AG08396 (cell line): ENCODE measurements around the gene NFKBIE.

Source experiments
- DNase-seq: peaks from one replicate; pipeline ENCODE4 v3.0.0; 2012; ENCODE audit warnings: low spot score, mixed read lengths

Gene NFKBIE

DNA sequence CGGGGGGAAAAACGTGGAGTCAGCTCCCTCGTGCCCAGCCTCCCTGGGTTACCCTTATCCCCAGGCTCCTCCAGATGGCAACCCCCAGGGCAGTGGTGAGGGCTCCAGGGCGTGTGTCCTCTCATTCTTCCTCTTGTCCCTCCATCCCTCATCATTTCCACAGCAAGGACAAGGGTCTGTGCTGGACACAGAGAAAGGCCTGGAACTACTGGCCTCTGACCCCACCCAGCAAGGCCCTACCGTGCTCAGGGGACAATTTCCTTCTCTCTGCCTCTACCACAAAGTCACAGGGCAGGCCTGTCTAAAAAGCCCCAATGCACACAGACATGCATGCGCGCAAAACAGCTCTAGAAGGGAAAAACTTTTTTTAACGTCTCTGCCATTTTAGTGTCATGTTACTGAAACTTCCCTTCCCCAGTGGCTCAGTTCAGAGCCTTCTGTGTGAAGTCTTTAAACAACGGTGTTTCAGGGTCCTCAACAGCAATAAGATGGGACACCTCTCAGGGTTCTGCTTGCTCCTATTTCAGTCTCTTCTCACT lies 7.0 kb downstream of the NFKBIE start:
- DNase-seq: no peak

DNA sequence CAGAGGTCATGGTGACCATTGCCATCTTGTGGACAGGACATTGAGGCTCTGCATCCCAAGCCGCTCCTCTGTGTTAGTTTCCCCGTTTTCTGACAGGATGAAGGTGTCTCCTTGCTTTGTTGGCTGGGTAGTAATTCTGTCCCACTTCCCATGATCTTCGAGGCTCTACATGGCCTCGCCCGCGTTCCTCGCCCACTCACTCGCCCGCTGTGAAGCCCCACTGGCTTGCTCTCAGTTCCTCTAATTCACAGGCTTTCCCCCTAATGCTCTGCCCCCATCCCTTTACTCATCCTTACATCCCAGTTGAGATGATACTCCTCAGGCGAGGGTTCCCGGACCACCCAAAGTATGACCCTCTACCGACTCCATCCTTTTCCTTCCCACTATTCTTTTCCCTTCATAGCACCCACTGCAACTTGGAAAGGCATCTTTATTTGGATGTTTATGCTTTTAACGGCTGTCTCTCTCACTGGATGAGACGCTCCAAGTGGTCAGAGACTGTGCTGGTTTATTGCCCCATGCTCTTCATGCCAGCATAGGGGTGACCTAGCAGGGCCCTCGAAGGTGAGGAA lies 7.5 kb downstream of the NFKBIE start:
- DNase-seq: no peak

- peak; percentile 92 for DNase-seq
Measured at GRCh38 chr6:44257025-44257752, 8.2 kb downstream of the NFKBIE start, which contains the start of gene SLC35B2. TSS of gene SLC35B2 (minus strand) at chr6:44257528. CDS start at chr6:44257410, 118 bp downstream.

DNA sequence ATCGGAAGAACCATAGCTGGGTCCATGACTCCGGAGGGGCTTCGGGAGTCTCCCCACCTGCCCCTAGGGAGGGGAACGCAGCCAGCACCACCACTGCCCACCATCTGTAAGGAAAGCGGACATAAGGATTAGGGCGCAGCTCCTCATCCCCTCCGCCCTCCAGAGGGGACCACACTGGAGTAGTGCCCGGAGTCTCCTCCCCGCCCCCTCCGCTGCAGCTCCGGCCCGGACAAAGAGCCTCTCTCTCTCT lies 8.7 kb downstream of the NFKBIE start:
- DNase-seq: no peak

GRCh38 chr6:44255871-44256774 lies 9.2 kb downstream of the NFKBIE start:
- no peak for DNase-seq

- no peak for DNase-seq
Measured at GRCh38 chr6:44255105-44255808, 10.1 kb downstream of the NFKBIE start.

DNA sequence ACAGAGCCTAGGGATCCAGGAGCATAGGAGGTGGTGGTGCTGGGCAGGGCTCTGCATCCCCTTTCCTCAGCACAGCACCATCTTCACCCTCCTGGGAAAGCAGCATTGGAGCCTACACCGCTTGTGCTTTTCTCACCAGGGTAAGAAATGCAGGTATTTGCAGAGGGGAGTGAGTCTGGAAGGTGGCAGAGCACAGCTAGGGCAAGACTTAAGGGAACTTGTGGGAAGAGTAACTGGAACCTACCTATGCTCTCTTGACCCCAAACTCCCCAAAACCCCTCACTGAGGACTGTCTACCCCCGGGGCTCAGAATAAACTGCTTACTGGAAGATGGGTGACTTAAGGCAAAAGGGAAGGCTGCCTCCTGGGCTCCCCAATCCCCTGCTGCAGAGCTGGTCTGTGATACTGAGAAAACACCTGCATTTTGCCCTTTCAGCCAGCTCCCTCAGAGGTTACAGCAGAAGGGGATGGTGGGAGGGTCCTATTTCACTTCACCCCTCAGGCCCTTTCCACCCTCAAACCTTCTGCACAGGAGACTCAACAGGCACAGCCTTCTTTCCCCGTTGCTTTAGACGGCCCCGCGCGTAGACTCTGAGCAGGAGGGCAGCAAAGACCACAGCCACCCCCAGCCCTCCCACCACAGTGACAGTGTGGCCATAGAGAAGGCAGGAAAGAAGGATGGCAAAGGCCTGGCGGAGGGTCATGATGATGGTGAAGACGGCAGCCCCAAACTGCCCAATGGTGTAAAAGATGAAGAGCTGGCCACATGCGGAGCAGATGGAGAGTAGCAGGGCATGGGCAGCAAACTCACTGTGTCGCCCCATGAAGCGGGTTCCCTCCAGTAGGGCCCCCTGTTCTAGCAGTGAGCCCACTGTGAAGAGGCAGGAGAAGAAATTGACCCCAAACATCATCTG lies 10.9 kb downstream of the NFKBIE start:
- no peak for DNase-seq

- DNase-seq: no peak
Measured at GRCh38 chr6:44253307-44254101, 11.8 kb downstream of the NFKBIE start.

DNA sequence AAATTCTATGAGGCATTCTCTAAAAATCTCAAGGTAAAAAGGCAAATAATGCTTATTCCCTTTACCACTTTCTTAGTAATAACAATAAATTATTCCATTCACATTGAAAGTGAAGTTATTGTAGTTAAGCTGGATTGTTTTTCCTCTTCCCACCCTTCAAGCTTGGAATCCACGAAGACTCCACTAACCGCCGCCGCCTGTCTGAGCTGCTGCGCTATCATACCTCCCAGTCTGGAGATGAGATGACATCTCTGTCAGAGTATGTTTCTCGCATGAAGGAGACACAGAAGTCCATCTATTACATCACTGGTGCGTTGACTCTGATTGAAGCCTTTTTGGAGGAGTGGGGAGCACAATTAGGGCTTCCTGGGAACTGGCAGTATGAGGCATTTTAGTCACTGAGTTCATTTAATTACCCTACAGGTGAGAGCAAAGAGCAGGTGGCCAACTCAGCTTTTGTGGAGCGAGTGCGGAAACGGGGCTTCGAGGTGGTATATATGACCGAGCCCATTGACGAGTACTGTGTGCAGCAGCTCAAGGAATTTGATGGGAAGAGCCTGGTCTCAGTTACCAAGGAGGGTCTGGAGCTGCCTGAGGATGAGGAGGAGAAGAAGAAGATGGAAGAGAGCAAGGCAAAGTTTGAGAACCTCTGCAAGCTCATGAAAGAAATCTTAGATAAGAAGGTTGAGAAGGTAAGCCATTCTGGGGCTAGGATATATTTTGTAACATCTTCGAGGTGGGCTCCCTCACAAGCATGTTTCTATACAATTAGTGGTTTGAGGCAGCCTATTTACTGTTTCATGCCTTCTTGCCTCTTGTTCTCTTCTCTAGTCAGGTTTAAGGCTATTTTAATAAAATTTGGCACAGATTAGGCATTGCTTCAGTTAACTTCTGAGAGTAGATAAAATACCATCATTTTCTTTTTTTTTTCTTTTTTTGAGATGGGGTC lies 13.5 kb downstream of the NFKBIE start:
- no peak for DNase-seq

DNA sequence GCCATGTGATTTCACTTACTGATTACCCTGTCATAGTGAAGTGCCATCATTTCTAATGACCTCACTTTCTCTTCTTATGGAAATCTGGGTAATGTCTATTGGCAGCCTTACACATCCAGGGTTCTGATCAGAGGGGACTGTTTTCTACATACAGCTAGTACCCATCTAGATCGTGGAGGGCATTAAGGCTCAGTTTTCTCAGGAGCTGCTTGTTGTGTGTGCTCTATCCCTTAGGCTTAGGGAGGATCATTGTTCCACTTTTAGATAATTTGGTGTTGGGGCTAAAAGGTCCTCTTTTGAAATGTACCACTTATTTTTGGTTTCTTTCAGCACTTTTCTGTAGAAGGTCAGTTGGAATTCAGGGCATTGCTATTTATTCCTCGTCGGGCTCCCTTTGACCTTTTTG lies 14.6 kb downstream of the NFKBIE start:
- DNase-seq: no peak

DNA sequence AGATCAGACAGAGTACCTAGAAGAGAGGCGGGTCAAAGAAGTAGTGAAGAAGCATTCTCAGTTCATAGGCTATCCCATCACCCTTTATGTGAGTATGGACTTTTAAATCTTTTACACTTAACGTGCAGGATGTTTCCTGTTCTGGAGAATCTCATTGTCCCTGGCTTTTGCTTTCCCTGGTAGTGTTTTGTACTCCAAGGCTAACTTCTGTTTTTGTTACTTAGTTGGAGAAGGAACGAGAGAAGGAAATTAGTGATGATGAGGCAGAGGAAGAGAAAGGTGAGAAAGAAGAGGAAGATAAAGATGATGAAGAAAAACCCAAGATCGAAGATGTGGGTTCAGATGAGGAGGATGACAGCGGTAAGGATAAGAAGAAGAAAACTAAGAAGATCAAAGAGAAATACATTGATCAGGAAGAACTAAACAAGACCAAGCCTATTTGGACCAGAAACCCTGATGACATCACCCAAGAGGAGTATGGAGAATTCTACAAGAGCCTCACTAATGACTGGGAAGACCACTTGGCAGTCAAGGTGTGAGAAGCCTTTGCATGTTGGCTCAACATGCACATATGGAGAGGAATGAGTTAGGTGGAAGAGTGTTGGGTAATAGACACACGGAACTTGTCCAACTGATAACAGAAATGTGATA lies 15.2 kb downstream of the NFKBIE start:
- DNase-seq: no peak

GRCh38 chr6:44249082-44249748 lies 16.1 kb downstream of the NFKBIE start:
- no peak for DNase-seq

DNA sequence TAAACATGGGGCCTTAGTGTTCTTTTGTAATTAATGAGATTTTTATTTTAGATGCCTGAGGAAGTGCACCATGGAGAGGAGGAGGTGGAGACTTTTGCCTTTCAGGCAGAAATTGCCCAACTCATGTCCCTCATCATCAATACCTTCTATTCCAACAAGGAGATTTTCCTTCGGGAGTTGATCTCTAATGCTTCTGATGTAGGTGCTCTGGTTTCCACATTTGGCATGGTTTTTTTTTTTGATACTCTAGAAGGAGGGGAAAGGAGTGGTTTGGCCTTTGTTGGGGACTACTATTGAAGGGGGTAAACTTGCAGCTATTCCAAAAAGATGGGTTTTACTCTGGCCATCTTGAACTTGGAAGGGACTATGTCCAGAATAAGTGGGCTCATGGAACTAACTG lies 16.8 kb downstream of the NFKBIE start:
- no peak for DNase-seq

DNA sequence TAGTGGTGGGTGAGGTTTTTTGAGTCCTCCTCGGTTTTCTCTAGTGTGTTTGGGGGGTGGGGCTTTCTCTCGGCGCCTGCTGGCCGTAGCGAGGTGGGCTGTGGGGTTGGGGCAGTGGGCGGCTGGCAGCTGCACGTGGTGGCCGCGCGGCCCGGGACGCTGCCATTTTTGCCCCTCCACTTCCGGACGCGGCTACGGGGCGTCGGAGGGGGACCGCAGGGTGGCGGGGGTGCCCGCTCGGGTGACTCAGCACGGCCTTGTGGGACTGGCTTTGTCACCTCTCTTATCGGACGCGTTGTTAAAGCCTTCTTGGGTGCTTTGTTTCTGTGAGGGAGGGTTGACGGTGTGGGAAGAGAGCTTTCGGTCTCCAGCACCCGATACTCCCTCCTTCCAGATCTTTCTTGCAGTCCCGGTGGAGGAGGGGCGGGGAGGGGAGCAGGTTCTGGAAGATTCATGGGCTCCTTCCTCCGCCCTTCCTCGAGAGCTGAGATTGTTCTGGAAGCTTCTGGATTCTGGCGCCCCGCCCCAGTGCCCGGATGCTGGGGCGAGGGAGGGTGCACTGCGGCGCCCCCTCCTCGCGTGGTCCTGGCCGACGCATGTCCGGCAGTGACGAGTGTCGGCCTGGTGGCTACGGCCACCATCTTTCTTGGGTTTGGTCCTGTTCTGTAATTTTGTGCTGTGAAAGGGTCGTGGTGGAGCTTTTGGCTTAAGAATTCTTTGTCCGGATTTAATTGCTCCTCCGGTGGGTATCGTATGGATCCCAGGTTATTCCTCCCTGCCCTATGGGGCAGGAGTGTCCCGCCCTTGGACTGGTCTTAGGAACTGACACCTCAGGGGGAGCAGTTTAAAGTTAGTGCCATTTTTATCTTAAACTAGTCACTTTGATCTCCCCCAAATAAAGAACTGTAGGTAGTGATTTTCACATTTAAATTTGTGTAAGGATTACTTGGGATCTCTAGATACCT lies 17.7 kb downstream of the NFKBIE start:
- DNase-seq: peak; percentile 56

GRCh38 chr6:44246663-44247337 lies 18.6 kb downstream of the NFKBIE start, which contains the start of gene HSP90AB1:
TSS of gene HSP90AB1 (plus strand) at chr6:44247101. CDS start at chr6:44248630, 1,529 bp downstream.
- DNase-seq: peak; percentile 96
